Stimulated activated CD8-positive, alpha-beta memory T cell treated with anti-CD3 and anti-CD28 coated beads, Interleukin-12 subunit alpha, Interleukin-12 subunit beta, amount 100 ng/mL, for 24 hours (primary cell): ENCODE measurements around the gene RASSF3.
"Not testable (repeated sequence)": the region's sequence is repeated elsewhere in the genome, so short reads cannot be mapped to it uniquely, and the experiment has no call there.

ENCODE experiments used
- DNase-seq: peaks from one replicate; pipeline ENCODE4 v3.0.0-alpha.2; 2020; ENCODE audit errors: extremely low read depth

The RASSF3 gene, protein sequence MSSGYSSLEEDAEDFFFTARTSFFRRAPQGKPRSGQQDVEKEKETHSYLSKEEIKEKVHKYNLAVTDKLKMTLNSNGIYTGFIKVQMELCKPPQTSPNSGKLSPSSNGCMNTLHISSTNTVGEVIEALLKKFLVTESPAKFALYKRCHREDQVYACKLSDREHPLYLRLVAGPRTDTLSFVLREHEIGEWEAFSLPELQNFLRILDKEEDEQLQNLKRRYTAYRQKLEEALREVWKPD

DNA sequence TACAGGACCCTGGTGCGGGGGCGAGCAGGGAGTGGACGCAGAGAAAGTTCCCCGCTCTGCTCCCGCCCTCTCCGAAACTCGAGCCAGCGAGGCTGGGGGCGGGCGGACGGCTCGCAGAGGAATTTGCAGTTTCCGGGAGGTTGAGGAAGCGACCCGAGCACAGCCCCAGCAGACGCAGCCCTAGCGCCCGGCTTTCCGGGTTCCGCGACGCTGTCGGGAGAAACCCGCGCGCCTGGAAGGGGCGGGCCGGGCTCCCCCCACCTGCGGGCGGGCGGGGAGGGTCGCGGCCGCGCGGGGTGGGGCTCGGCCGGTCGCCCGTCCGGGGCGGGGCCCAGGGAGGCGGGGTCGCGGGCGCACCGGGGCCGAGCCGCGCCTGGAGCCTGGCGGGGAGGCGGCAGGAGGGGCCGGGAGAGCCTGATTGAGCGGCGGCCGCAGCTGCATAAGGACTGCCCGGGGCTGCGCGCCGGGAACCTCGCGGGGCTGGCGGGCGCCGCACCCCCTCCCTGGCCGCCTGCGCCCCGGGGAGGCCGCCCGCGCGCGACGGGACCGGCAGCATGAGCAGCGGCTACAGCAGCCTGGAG, at the start of gene RASSF3:
Gene RASSF3, plus strand, starts transcription at position 417 of the 581 bp plus-strand sequence. Its CDS starts 138 bp downstream, at position 555.
- DNase-seq = peak; percentile 50

DNA sequence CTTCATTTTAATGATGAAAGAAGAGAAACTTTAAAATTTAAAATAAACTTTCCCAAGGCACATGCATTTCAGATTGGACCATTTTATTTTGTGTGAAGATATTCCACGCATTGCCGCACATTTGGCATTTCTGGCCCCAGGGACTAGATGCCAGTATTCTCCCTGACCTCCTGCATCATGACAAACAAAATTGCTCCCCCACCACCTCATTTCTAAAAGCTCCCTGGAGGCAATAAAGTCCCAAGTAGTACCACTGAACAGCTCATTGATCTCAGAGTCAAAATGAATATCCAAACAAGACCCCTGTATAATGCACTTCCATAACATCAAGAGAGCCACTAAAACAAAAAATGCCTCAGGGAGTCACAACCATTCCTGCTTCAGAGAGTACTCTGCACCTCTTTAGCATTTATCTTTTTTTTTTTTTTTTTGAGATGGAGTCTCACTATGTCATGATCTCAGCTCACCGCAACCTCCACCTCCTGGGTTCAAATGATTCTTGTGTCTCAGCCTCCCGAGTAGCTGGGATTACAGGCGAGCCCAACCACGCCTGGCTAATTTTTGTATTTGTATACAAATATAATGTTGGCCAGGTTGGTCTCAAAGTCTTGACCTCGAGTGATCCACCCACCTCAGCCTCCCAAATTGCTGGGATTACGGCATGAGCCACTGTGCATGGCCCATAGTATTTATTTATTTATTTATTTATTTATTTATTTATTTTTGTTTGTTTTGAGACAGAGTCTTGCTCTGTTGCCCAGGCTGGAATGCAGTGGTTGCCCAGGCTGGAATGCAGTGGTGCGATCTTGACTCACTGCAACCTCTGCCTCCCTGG, 48.8 kb upstream of the RASSF3 start:
- DNase-seq = no peak

DNA sequence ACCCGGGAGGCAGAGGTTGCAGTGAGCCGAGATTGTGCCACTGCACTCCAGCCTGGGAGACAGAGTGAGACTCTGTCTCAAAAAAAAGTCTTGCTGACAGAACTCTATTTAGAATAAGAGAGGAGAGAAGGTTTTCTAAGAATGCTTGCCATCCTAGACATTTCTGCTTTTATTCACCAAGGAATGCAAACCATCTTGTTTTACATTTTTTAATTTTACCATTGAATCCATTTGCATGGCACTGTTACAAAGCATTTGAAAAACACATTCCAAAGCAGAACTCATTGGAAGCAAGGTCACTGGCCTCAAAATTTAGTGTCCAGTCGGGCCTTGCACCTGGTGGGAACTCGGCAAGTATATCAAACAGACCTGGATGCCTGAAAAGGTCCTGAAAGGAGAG, 44.2 kb upstream of the RASSF3 start:
- DNase-seq = no peak

DNA sequence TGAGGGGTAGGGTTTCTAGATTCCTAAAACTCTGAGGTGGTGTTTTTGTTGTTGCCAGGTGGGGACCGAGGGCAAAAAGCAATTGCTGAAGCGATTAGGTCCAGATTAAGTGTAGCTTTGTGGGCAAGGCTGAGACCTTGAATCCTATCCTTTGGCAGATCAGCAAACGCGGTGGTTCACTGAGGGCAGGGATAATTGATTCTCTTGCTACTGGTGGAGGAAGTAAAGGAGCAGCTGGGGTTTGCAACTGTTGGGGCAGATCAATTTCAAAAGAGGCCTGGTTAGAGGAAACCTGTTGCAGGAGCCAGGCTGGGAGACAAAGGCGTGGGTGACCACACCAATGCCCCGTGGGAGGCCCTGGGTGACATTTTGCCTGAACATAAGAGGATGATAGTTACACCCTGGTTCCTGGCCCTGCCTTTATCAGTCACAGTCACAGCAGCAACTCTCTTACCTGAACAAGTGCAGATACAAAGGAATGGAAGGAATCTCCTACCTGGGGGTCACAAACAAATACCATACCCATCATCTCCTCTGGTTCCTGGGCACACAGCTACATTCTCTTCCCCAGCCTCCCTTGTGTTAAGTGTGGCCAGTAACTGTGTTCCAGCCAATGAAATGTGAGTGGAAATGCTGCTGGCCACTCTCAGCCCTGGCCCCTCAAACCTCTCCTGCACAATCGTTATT, 43.3 kb upstream of the RASSF3 start:
- no peak for DNase-seq

DNA sequence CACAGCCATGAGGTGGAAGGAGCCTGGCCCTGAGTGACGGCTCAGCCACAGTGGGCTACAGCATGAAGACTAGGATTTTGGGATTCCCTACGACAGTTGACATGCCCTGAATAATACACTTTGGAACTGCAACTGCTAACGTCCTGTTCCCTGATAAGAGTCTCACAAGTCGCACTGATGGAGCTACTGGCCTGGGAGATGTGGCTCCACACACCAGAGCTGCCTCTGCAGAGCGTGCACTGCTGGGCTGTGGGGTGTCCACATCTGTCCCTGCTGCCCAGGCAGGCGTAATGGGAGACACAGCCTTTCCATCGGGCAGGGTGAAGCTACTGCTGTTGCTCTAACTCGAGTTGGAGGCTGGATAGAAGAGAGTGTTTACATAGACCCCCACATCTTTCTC, 42.7 kb upstream of the RASSF3 start:
- no peak for DNase-seq

DNA sequence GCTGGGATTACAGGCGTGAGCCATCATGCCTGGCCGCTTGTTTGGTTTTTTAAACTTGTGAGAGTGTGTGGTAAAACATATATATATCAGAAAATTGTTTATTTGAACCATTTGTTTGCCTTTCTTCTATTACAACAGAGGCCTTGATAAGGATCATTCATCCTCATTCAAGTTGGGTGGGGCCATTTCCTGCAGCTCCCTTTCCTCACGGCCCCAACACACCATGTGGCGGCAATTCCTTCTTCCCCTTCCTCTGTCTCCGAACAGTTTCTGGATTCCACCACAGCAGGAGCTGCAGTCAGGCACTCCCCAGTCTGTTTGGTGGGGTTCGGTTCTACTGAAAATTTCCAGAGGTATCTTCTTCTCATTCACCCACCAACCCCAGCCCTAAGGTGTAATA, 42.0 kb upstream of the RASSF3 start:
- DNase-seq = no peak

DNA sequence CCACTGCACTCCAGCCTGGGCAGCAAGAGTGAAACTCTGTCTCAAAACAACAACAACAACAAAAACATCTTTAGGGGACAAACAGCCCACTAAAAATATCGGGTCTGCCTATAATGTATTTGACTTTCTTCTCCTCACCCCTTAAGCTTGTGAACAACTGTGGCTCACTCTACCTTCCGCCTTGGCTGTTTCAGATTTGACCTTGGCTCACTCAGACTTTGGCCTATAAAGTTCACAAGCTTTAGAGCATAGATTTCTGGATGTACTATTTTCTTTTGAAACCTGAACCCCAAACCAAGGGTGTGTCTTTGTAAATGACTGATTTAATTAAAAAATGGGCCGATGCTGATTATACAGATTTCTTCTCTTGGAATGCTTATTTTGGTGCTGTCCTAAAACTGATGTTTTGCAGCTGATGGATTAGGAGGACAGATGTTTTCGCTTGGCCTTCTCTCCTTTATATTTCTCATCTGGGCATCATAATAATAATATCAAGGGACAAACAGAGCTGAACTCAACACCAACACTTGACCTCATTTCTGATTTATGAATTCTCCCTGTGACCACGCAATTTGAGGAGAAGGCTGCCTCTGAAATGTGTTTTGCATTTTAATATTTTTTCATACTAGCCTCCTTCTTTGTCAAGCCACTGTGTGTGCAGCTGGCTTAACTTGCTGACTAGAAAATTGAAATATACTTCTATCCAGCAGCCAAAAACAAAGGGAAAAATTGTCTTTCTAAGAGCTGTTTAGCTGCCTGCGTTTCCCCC, 40.2 kb upstream of the RASSF3 start:
- no peak for DNase-seq

DNA sequence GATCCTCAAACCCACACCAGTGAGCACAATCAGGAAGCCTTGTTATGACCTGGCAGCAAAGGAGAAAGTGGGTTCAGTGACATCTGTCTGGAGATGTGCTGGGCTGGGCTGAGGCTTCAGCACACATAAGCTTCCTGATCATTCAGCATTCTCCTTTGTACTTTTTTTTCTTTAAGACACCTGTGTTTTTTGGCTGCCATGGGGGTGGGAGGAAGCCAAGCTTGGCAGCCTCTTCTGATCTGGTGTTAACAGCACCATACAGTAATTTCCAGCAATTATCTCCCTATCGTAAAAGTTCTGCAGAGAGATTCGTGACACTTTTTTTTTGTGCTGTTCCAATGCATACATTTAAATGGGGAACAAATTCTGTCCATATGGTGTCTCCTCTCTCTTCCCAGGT, 38.9 kb upstream of the RASSF3 start:
- no peak for DNase-seq

DNA sequence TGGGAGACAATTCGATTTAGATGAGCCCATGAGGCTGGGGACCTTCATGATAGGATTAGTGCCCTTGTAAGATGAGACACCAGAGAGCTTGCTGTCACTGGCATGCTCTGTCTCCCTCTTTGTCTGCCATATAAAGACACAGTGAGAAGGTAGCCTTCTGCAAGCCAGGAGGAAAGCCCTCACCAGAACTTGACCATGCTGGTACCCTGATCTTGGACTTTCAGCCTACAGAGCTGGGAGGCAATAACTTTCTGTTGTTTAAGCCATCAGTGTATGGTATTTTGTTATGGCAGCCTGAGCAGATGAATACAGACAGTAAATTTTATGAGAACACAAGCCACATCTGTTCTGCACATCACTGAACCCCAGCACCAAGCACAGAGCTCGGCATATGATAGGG, 38.1 kb upstream of the RASSF3 start:
- no peak for DNase-seq

DNA sequence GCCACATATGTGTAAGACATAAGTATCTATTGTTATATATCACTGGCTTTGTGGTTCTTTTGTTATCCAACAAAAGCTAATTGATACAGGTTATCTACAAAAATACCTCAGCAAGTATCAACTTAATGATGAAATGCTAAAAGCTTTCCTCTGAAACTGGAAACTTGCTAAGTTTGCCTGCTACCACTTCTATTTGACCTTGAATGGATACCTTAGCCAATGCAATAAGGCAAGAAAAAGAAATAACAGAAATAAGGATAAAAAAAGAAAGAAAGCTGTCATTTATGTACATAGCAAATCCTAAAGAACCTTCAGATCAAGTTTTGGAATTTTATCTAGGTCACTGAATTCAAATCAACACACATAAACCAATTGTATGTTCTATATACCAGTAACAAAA, 35.5 kb upstream of the RASSF3 start:
- no peak for DNase-seq

DNA sequence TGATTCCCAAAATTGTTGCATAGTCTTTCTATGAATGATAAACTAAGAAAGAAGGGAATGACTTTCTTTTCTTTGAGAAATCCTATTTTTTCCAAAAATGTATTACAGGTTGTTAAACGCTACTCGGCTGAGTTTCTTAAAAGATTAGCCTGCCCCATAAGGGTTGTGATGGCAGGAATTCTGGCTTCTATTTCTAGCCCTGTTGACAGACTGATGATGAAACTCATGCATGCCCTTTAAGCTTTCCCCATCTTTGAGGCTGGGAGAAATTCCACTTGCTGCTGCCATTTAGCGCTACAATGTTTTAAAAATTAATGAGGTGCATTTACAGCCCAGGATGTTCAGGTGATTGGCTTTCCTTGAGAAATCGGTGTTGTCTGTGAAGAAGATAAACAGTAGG, 33.2 kb upstream of the RASSF3 start:
- DNase-seq = no peak

DNA sequence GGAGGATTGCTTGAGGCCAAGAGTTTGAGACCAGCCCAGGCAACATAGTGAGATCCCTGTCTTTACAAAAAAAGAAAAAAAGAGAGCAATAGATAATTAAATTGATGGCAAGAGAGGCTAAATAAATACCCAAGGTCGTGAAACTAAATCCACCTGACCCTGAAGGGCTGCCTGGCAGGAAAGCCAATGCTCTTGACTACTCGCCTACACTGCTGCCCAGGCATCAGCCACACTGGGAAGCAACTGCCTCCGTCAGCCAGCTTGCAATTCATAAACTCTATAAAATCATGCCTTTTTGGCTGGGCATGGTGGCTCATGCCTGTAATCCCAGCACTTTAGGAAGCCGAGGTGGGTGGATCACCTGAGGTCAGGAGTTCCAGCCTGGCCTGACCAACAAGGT, 31.7 kb upstream of the RASSF3 start:
- no peak for DNase-seq

DNA sequence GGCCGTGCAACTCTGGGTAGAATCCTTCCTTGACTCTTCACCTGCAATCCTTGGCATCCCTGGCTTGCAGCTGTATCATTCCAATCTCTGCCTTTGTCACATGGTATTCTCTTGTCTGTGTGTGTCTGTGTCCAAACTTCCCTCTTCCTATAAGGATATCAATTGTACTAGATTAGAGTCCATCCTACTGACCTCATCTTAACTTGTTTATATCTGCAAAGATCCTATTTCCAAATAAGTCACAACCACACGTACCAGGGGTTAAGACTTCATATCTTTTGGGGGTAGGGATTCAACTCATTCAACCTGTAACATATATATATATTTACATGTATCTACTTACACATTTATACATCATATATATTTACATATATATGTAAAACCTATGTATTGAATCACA, 29.6 kb upstream of the RASSF3 start:
- DNase-seq = no peak

DNA sequence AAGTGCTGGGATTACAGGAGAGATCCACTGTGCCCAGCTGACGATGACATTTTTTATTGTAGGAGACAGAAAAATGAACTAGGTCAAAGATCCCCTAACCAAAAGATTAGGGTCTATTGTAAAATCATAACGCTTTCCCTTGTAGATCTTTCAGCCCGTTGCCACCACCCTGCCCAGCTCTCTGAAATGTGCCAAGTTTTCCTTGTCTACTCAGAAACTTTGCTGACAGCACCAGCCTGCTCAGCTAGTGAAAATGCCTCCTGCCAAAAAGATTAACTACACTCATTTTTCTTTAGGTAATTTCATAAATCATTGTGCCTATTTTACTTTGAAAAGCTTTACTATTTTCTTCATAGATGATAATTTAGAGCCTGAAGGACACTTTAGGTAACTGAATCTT, 28.2 kb upstream of the RASSF3 start:
- no peak for DNase-seq

DNA sequence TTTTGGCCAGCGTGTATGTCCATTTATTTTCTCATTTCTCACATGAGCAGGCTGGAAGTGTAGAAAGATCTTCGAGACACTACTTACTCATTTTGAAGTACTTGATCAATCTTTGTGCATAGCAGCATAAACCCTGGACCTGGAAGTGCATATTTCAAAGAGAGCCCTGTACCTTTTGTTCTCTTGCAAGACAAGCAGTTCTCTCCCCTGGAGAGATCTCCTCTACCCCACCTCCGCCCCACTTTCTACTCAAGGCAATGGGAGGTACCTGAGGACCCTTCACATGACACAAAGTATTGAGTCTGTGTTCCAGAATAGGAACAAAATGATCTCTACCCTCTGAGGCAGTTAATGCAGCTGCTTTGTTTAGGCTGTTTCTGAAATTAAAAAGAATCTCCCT, 27.4 kb upstream of the RASSF3 start:
- DNase-seq = no peak

DNA sequence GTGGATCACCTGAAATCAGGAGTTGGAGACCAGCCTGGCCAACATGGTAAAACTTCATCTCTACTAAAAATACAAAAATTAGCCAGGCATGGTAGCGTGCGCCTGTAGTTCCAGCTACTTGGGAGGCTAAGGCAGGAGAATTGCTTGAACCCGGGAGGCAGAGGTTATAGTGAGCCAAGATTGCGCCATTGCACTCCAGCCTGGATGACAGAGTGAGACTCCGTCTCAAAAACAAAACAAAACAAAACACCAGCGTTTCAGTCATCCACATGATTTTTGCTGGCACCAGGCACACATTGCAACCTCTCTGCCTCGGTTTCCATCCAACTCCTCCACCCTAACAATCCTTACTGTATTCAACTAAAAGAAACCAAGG, 26.9 kb upstream of the RASSF3 start:
- not testable (repeated sequence) for DNase-seq

DNA sequence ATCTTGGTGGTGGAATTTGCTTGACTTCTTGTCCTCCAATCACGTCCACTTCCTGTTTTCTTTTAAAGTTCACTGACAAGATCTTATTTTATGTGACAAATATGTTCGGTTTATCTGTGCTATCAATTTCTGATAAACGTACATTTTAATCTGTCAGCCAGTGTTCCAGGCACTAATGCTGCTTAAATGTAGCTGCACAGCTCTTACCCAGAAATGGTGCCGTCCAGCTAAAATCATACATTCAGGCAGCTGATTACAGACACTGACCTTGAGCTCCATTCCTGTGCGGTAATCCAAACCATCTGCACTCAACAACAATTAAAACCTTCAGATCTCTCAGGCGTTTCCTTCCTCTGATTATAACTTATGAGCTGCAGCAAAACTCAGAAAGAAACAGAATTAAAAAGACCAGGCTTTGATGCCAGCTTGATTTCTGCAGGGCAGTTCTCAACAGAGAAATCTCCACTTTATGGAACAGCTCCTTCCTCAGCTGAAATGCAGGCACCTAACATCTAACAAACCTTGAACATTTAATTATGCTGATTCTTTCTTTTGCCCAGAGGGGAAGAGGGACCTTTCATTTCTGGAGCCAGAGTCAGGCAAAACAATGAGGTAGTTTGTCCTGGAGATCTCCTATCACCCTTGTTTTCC, 26.4 kb upstream of the RASSF3 start:
- no peak for DNase-seq

DNA sequence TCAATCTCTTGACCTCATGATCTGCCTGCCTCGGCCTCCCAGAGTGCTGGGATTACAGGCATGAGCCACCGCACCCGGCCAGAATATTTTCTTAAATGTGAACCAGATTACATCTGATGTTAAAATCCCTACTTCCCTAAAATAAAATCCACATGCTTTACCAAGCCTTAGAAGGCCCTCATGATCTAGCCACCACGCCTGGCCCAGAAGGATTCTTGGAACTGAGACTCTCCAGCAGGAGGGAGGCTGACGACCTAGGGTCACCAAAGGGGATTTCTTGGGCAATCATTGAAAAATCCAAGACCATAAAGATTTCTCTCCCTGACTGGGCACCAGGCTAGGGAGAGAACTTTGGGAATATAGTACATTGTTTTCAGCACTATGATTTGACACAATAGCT, 25.2 kb upstream of the RASSF3 start:
- DNase-seq = no peak

DNA sequence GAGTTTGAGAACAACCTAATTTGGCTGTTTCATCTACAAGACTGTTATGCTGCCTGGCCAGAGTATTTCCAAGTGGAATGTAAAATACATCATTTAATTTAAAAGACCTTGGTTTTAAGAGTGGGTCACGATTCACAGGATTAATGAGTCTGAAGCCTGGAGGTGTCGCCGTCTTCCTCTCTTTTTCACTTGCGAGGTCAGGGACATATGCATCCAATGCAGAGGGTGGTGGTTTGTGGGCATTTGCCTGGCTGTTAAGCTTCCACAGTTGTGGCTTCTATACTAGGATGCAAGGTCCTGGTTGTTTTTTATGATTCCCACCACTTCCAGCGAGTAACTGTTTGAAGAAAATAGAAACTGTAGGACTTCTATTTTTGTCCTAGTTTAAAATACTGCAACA, 22.8 kb upstream of the RASSF3 start:
- DNase-seq = no peak

DNA sequence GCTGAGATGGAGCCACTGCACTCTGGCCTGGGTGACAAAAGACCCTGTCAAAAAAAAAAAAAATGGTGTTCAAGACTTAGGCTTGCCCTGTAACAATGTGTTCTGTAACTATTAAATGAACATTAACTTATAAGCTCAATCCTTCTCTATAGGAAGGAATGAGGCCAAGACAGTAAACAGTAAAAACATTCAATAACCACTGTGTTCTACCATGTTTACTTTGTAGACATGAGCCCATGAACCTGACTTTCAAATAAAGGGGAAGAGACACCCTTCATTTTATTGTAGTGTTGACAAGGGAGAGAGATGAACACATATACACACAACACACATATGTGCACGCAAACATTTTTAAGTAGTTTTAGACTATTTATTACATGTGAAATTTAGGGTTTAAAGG, 20.1 kb upstream of the RASSF3 start:
- DNase-seq = no peak
